CD4-positive, CD25-positive, alpha-beta regulatory T cell (primary cell): ENCODE data around the gene ACTR5. TPM values are rescaled to one million over a fixed set of nuclear protein-coding genes. Genes with fewer than 3 reads are reported as not detected.

Experiments
- ATAC-seq, 2 donors: fragments of 150-1000 bp; cut with Tn5 transposase; one replicate each; pipeline ENCODE4 v1.10.0; 2021; ENCODE audit warnings: low read depth in 2 of 2, moderate number of reproducible peaks in 2 of 2, moderate library complexity in 1 of 2
- DNase-seq, 3 donors: peaks; one replicate each; pipeline versions ENCODE4 v3.0.0 to v3.0.0-alpha.2; 2012 to 2022; ENCODE audit warnings: mixed read lengths in 1 of 3
- H3K27ac ChIP-seq: one replicate; pipeline ENCODE4 v1.7.0; 2013; ENCODE audit warnings: mild to moderate bottlenecking, low read length; ENCODE audit not compliant: insufficient read depth, poor library complexity, severe bottlenecking
- H3K27me3 ChIP-seq: one replicate; pipeline ENCODE4 v1.7.0; 2013; ENCODE audit warnings: low read length; ENCODE audit not compliant: control insufficient read depth, insufficient read depth
- H3K36me3 ChIP-seq: one replicate; pipeline ENCODE4 v1.7.0; 2013; ENCODE audit warnings: mild to moderate bottlenecking, low read length, moderate library complexity; ENCODE audit not compliant: control insufficient read depth, insufficient read depth
- H3K4me1 ChIP-seq: 2 replicates; pipeline ENCODE4 v1.7.0; 2013; ENCODE audit warnings: mild to moderate bottlenecking, low read length; ENCODE audit not compliant: insufficient read depth, control insufficient read depth, poor library complexity, severe bottlenecking
- H3K4me3 ChIP-seq: one replicate; pipeline ENCODE4 v1.7.0; 2013; ENCODE audit warnings: low read depth, mild to moderate bottlenecking, low read length, moderate library complexity
- H3K9me3 ChIP-seq, 2 experiments: 1 replicate in 1 of 2; 2 replicates in 1 of 2; pipeline ENCODE4 v1.7.0; 2013; ENCODE audit warnings: low read length in 2 of 2, mild to moderate bottlenecking in 1 of 2, moderate library complexity in 1 of 2; ENCODE audit not compliant: control insufficient read depth in 2 of 2
- H3K27ac Mint-ChIP-seq, 3 donors: one replicate each; pipeline ENCODE4 v1.8.0; 2020 to 2022; ENCODE audit warnings: mild to moderate bottlenecking in 3 of 3, mixed read lengths in 3 of 3, moderate library complexity in 2 of 3
- H3K27me3 Mint-ChIP-seq: one replicate; pipeline ENCODE4 v1.8.0; 2022; ENCODE audit warnings: mild to moderate bottlenecking, mixed read lengths
- H3K36me3 Mint-ChIP-seq: one replicate; pipeline ENCODE4 v1.8.0; 2020; ENCODE audit warnings: mixed read lengths
- H3K4me1 Mint-ChIP-seq, 4 donors: one replicate each; pipeline ENCODE4 v1.8.0; 2020 to 2022; ENCODE audit warnings: mixed read lengths in 4 of 4, mild to moderate bottlenecking in 1 of 4
- H3K4me3 Mint-ChIP-seq, 4 donors: one replicate each; pipeline ENCODE4 v1.8.0; 2020 to 2022; ENCODE audit warnings: mild to moderate bottlenecking in 4 of 4, mixed read lengths in 4 of 4, moderate library complexity in 3 of 4
- H3K9me3 Mint-ChIP-seq, 7 donors: one replicate each; pipeline ENCODE4 v1.8.0; 2020 to 2022; ENCODE audit warnings: mixed read lengths in 7 of 7, mild to moderate bottlenecking in 3 of 7, moderate library complexity in 2 of 7
- polyA plus RNA-seq, 4 donors: library from polyadenylated mRNA; unstranded; fragments of 300-500 nt; fragmentation: Illumina TruSeq; gene quantifications; one replicate each; pipeline ENCODE4 v1.2.3, GENCODE V29; 2021
- total RNA-seq: library from RNA; stranded (reverse); gene quantifications from one replicate; pipeline ENCODE4 v1.2.3, GENCODE V29; 2022

Gene ACTR5
- total and polyA plus RNA-seq, 5 donors from 2014 or later, result 6.1 to 14.5 (median 10.7) TPM

DNA sequence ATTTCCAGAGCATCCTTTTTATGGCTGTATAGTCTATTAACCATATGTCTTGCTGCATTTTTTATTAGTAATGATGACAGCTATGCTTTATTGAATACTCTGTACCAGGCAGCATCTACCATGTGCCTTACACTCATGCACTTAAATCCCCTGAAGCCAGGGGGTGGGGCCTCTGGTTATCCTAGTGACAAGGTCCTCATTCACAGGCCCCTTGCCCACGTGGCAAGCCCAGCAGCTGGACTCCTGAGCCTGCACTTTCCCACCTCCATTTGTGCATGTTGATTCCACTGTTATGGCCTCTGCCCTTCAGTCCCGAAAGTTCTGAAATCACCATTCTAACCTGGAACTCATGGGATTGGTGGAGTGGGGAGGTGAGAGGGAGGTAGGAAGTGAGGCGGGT, 22.3 kb downstream of the ACTR5 start:
- no peak overlapping the region for H3K4me3 ChIP-seq
- DNase-seq (no peak), ATAC-seq (no peak)
- peaks cover 0 to 5% of the 10 kb centered on the region in 2 experiments for H3K9me3 ChIP-seq
- H3K9me3 Mint-ChIP-seq, result peaks cover 0 to 7% (median 3%) of the 10 kb centered on the region in 7 donors
- H3K27me3 Mint-ChIP-seq, result no peaks in the 10 kb centered on the region
- H3K4me1 Mint-ChIP-seq, result peaks cover 0 to 9% (median 2%) of the 10 kb centered on the region in 4 donors
- H3K27me3 ChIP-seq, result no peaks in the 10 kb centered on the region
- H3K4me3 Mint-ChIP-seq, result no peak overlapping the region
- H3K36me3 Mint-ChIP-seq, result peaks cover 65% of the 10 kb centered on the region
- H3K36me3 ChIP-seq, result peaks cover 66% of the 10 kb centered on the region
- H3K27ac Mint-ChIP-seq, result no peak overlapping the region
- H3K27ac ChIP-seq, result no peak overlapping the region
- no peaks in the 10 kb centered on the region for H3K4me1 ChIP-seq

- Histone ChIP-seq H3K36me3 (peaks cover 62% of the 10 kb centered on the region), H3K27ac (no peak overlapping the region), H3K27me3 (no peaks in the 10 kb centered on the region), H3K9me3 (peaks cover 0 to 5% of the 10 kb centered on the region in 2 experiments), H3K4me3 (no peak overlapping the region), H3K4me1 (no peaks in the 10 kb centered on the region)
- H3K9me3 Mint-ChIP-seq, result peaks cover 0 to 7% (median 3%) of the 10 kb centered on the region in 7 donors
- peaks cover 0 to 9% (median 2%) of the 10 kb centered on the region in 4 donors for H3K4me1 Mint-ChIP-seq
- H3K4me3 Mint-ChIP-seq, result no peak overlapping the region
- no peaks in the 10 kb centered on the region for H3K27me3 Mint-ChIP-seq
- H3K27ac Mint-ChIP-seq, result peak overlapping the region in 1 of 3 donors; percentile 51
- H3K36me3 Mint-ChIP-seq, result peaks cover 63% of the 10 kb centered on the region
- DNase-seq, result no peak
- no peak for ATAC-seq
These were observed 22.7 kb downstream of the ACTR5 start for GRCh38 chr20:38770970-38771369.

GRCh38 chr20:38771621-38772020, 23.4 kb downstream of the ACTR5 start:
- Histone ChIP-seq H3K4me3 (no peak overlapping the region), H3K36me3 (peaks cover 55% of the 10 kb centered on the region)
- peaks cover 64% of the 10 kb centered on the region for H3K36me3 Mint-ChIP-seq

GRCh38 chr20:38774167-38774566, 25.9 kb downstream of the ACTR5 start:
- Histone ChIP-seq H3K4me1 (no peaks in the 10 kb centered on the region), H3K4me3 (no peak overlapping the region), H3K36me3 (peaks cover 33% of the 10 kb centered on the region), H3K27ac (no peak overlapping the region), H3K27me3 (no peaks in the 10 kb centered on the region), H3K9me3 (peaks cover 0 to 5% of the 10 kb centered on the region in 2 experiments)
- Mint-ChIP-seq H3K27ac (peak overlapping the region in 1 of 3 donors; percentile 13), H3K4me1 (peaks cover 0 to 14% (median under 1%) of the 10 kb centered on the region in 4 donors), H3K4me3 (no peak overlapping the region), H3K9me3 (peaks cover 0 to 7% (median 3%) of the 10 kb centered on the region in 7 donors), H3K27me3 (no peaks in the 10 kb centered on the region), H3K36me3 (peaks cover 46% of the 10 kb centered on the region)
- ATAC-seq, result no peak
- DNase-seq, result no peak

More at GRCh38 chr20:38771621-38772020, 23.4 kb downstream of the ACTR5 start:
- H3K4me3 Mint-ChIP-seq, result no peak overlapping the region
- Histone ChIP-seq H3K27me3 (no peaks in the 10 kb centered on the region), H3K4me1 (no peaks in the 10 kb centered on the region), H3K9me3 (peaks cover 0 to 5% of the 10 kb centered on the region in 2 experiments), H3K27ac (no peak overlapping the region)
- DNase-seq (no peak), ATAC-seq (no peak)
- H3K9me3 Mint-ChIP-seq, result peaks cover 0 to 7% (median 3%) of the 10 kb centered on the region in 7 donors
- no peaks in the 10 kb centered on the region for H3K27me3 Mint-ChIP-seq
- H3K27ac Mint-ChIP-seq, result peak overlapping the region in 1 of 3 donors; percentile 51
- peaks cover 0 to 9% (median under 1%) of the 10 kb centered on the region in 4 donors for H3K4me1 Mint-ChIP-seq

DNA sequence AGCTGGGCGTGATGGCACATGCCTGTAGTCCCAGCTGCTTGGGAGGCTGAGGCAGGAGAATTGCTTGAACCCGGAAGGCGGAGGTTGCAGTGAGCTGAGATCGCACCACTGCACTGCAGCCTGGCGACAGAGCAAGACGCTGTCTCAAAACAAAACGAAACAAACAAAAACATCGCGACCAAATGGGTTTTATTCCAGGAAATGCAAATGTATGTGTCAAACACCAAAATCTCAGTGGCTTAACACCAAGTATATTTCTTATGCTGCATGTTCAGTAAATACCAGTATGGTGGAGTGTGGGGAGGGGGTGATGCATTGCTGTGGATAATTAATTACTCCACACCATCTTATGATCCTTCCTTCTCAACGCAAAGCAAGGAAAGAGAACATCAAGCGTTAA, 28.1 kb downstream of the ACTR5 start:
- H3K27me3 Mint-ChIP-seq, result no peaks in the 10 kb centered on the region
- H3K4me1 Mint-ChIP-seq, result peaks cover 0 to 12% (median 2%) of the 10 kb centered on the region in 4 donors
- Histone ChIP-seq H3K9me3 (peaks cover 0 to 5% of the 10 kb centered on the region in 2 experiments), H3K27me3 (no peaks in the 10 kb centered on the region), H3K4me1 (no peaks in the 10 kb centered on the region), H3K4me3 (no peak overlapping the region), H3K36me3 (peaks cover 29% of the 10 kb centered on the region), H3K27ac (no peak overlapping the region)
- no peak overlapping the region for H3K27ac Mint-ChIP-seq
- peaks cover 35% of the 10 kb centered on the region for H3K36me3 Mint-ChIP-seq
- H3K4me3 Mint-ChIP-seq, result no peak overlapping the region
- DNase-seq, result no peak
- H3K9me3 Mint-ChIP-seq, result peaks cover 0 to 7% (median 3%) of the 10 kb centered on the region in 7 donors
- ATAC-seq, result no peak

- H3K27me3 Mint-ChIP-seq, result no peaks in the 10 kb centered on the region
- peak overlapping the region in 1 of 3 donors; percentile 5 for H3K27ac Mint-ChIP-seq
- peaks cover 7% of the 10 kb centered on the region for H3K36me3 Mint-ChIP-seq
These were observed 31.2 kb downstream of the ACTR5 start for GRCh38 chr20:38779247-38780097.

DNA sequence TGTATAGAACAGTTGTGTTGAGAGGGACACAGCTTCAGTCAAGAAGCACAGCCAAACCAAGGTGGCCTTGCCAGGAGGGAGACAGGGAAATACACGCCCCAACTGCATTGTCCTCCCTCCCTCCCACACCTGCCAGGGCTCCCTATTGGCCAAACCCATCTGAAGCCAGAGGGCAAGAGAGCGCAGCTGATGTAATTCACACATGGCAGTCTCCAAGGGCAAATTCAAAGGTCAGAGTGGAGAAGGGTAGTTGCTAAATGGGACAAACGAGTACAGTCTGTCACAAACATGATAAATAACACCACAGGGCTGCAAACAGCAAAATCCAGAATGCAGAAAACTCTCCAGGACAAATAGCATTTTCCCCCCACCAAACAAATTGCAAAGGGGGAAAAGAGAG, 34.0 kb downstream of the ACTR5 start:
- peaks cover 0 to 5% (median 2%) of the 10 kb centered on the region in 4 donors for H3K4me1 Mint-ChIP-seq
- no peaks in the 10 kb centered on the region for H3K36me3 Mint-ChIP-seq
- H3K9me3 Mint-ChIP-seq, result no peaks in the 10 kb centered on the region
- H3K27me3 Mint-ChIP-seq, result no peaks in the 10 kb centered on the region
- H3K27ac ChIP-seq, result no peak overlapping the region
- H3K27ac Mint-ChIP-seq, result peak overlapping the region in 1 of 3 donors; percentile 38
- H3K36me3 ChIP-seq, result no peaks in the 10 kb centered on the region
- DNase-seq, result no peak
- no peaks in the 10 kb centered on the region for H3K9me3 ChIP-seq
- H3K4me3 ChIP-seq, result no peak overlapping the region
- ATAC-seq, result no peak
- no peaks in the 10 kb centered on the region for H3K4me1 ChIP-seq
- no peaks in the 10 kb centered on the region for H3K27me3 ChIP-seq
- no peak overlapping the region for H3K4me3 Mint-ChIP-seq

More at GRCh38 chr20:38779247-38780097, 31.2 kb downstream of the ACTR5 start:
- Mint-ChIP-seq H3K4me1 (peaks cover 0 to 5% (median 2%) of the 10 kb centered on the region in 4 donors), H3K9me3 (no peaks in the 10 kb centered on the region), H3K4me3 (no peak overlapping the region)
- Histone ChIP-seq H3K4me1 (no peaks in the 10 kb centered on the region), H3K4me3 (no peak overlapping the region), H3K36me3 (peaks cover under 1% of the 10 kb centered on the region), H3K9me3 (no peaks in the 10 kb centered on the region), H3K27ac (no peak overlapping the region), H3K27me3 (no peaks in the 10 kb centered on the region)
- DNase-seq, result no peak
- ATAC-seq, result no peak
